Heart right ventricle (tissue), 16 donors: ENCODE data around the gene PTPN2. TPM values are rescaled to one million over a fixed set of nuclear protein-coding genes. Genes with fewer than 3 reads are reported as not detected.

Source experiments
- ATAC-seq, 8 donors: fragments of 200-7000 bp; cut with Tn5 transposase; one replicate each; pipeline ENCODE4 v1.9.1; 2020; ENCODE audit warnings: mild to moderate bottlenecking in 8 of 8, moderate library complexity in 8 of 8, moderate number of reproducible peaks in 1 of 8
- DNase-seq, 2 donors: peaks; one replicate each; pipeline ENCODE4 v3.0.0-alpha.2; 2020
- H3K27ac ChIP-seq, 10 donors: fragments of 200-600 bp; sonication (generic) in 2 of 10; one replicate each; pipeline versions ENCODE4 v1.5.0 to v1.8.0; 2020 to 2022; ENCODE audit warnings: mild to moderate bottlenecking in 3 of 10
- H3K27me3 ChIP-seq, 7 donors: fragments of 200-600 bp; one replicate each; pipeline ENCODE4 v1.8.0; 2021 to 2022; ENCODE audit warnings: mild to moderate bottlenecking in 2 of 7
- H3K36me3 ChIP-seq, 9 donors: fragments of 200-600 bp; sonication (generic) in 1 of 9; one replicate each; pipeline versions ENCODE4 v1.5.0 to v1.8.0; 2020 to 2022; ENCODE audit warnings: mild to moderate bottlenecking in 2 of 9
- H3K4me1 ChIP-seq, 9 donors: fragments of 200-600 bp; sonication (generic) in 1 of 9; one replicate each; pipeline versions ENCODE4 v1.5.0 to v1.8.0; 2020 to 2022; ENCODE audit warnings: mild to moderate bottlenecking in 4 of 9
- H3K4me3 ChIP-seq, 10 donors: fragments of 200-600 bp; sonication (generic) in 2 of 10; one replicate each; pipeline versions ENCODE4 v1.5.0 to v1.8.0; 2020 to 2022; ENCODE audit warnings: mild to moderate bottlenecking in 7 of 10, moderate library complexity in 2 of 10
- H3K9me3 ChIP-seq, 11 donors: fragments of 200-600 bp in 10 of 11; sonication (generic) in 2 of 11; one replicate each; pipeline versions ENCODE4 v1.5.0 to v1.8.0; 2013 to 2022; ENCODE audit warnings: mild to moderate bottlenecking in 2 of 11, control low read depth in 1 of 11, moderate library complexity in 1 of 11
- CTCF ChIP-seq, 9 donors: fragments of 200-600 bp; sonication (generic) in 2 of 9; IDR thresholded peaks; one replicate each; pipeline versions ENCODE4 v1.5.0 to v1.8.0; 2021 to 2022; ENCODE audit warnings: antibody characterized with exemption in 9 of 9, mild to moderate bottlenecking in 5 of 9, moderate library complexity in 1 of 9
- WGBS, 2 donors: extraction: QIAGEN DNeasy Blood & Tissue Kit; methylation state at CpG; one replicate each; pipeline ENCODE4 v1.1.7; 2013; ENCODE audit warnings: inconsistent platforms in 1 of 2; 5-methylcytosine and 5-hydroxymethylcytosine counted together
- intact Hi-C, 10 donors: fragments of 100-400 bp; cut with DNase I; formaldehyde crosslinking; loops; one replicate each; pipeline versions ENCODE4 v1.11.1 to v1.14.2; 2022
- polyA plus RNA-seq, 2 donors: library from polyadenylated mRNA; stranded (reverse); fragments of 200-250 nt; gene quantifications; one replicate each; pipeline ENCODE4 v1.2.3, GENCODE V29; 2013
- total RNA-seq, 10 donors: library from RNA; stranded (reverse); fragmentation: NEBNext Ultra II Directional in 3 of 10; extraction: Animal tissue kit (Norgen Biotek cat#: 25700) in 3 of 10; gene quantifications; one replicate each; pipeline versions ENCODE4 v1.2.1 to v1.2.4, GENCODE V29; 2021 to 2023
- donor health status: Arrhythmogenic right ventricular cardiomyopathy.
- donor health status: ischemic (EF 13 %, LVEDD 7.1; RV severe dilation, severe dysfunction).
- donor health status: healthy with polysubstance abuse.
- donor health status: DM: no; HTN: yes; CAD: no.
- donor health status: DM: no; HTN: no; CAD: no.
- donor health status: ischemic (EF 25% LVEDD 6.9; RV normal size, moderate dysfunction).
- donor health status: ischemic (EF 25% LVEDD 5.7; RV mildly dilated, moderate dysfunction).
- donor health status: healthy.
- donor health status: DM: yes; HTN: yes; CAD: no.
- donor health status: Ischemic cardiomyopathy.
- donor health status: ischemic (EF 35%, LVEDD 5.7; RV mildly dilated, moderate dysfunction).
- donor health status: nonischemic (EF 11% LVEDD 7.7; RV severe dilation, severe dysfunction).
- donor health status: DM: yes; HTN: yes; CAD: no.
- donor health status: PGD.
- donor health status: ischemic (EF 29% LVEDD 5.4; RV normal size, mild dysfunction).
- donor health status: nonischemic (EF 23%, LVEDD 6.1; RV moderate dilation, normal function).

The PTPN2 gene
- total and polyA plus RNA-seq, 12 donors, result 10.5 to 19.5 (median 13.5) TPM

- WGBS, 2 donors, result 91 to 97% methylated on average over 3 of the region's 3 CpGs
- Histone ChIP-seq H3K4me1 (peaks cover 0 to 79% (median 7%) of the 10 kb centered on the region in 9 donors), H3K27me3 (no peaks in the 10 kb centered on the region), H3K36me3 (peaks cover 0 to 17% (median 0%) of the 10 kb centered on the region in 9 donors), H3K9me3 (no peaks in the 10 kb centered on the region), H3K27ac (peak overlapping the region in 2 of 10 donors; percentile 34 to 88), H3K4me3 (no peak overlapping the region)
- no peak for TF ChIP-seq CTCF (IDR thresholded peaks at IDR 0.05)
- DNase-seq, result no peak
- intact Hi-C loops, result loop anchor here in 1 of 10 donors (5.0 kb wide), 1 partner anchor 42 kb away; the partner anchor contains the start of gene PTPN2
- no peak for ATAC-seq
Observed at GRCh38 chr18:12840382-12840781, 43.7 kb downstream of the PTPN2 start.

DNA sequence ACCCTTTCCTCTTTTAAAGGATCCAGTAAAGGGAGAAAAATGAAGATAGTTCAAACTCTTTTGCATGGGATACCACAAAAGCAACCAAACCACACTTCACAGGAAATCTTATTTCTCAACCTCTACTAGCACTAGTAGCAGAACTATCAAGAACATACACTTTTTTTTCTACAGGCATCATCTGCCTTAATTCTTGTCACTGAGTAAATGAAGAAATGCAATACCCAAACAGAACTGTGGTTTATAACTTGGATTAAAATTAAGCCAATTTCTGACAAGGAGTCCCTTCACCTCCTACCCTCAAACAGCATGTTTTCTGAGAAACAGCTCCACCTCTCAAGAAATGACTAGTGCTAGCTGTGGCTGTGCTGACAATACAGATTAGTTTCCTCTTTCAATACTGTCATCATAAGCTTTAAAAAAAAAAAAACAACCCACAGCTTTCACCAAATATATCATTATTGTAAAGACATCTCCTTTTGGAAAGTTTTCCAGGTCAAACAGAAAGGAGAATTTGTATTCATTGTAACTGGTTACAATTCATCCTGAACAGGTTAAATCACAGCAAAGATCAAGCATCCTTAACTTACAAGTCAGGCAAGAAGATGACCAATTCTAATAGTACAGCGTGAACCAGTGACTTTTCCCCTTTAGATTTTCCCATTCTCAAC is 44.4 kb downstream of the PTPN2 start:
- DNase-seq (no peak), ATAC-seq (peak in 7 of 8 donors; percentile 39 to 71 (median 54))
- Histone ChIP-seq H3K27ac (peak overlapping the region in 6 of 10 donors; percentile 15 to 88 (median 34)), H3K4me3 (peak overlapping the region in 1 of 10 donors; percentile 23), H3K4me1 (peaks cover 0 to 72% (median 7%) of the 10 kb centered on the region in 9 donors), H3K36me3 (peaks cover 0 to 24% (median 0%) of the 10 kb centered on the region in 9 donors), H3K27me3 (no peaks in the 10 kb centered on the region), H3K9me3 (no peaks in the 10 kb centered on the region)
- 88 to 91% methylated on average over 1 of the region's 1 CpG for WGBS, 2 donors
- intact Hi-C loops, result loop anchor here in 1 of 10 donors (5.0 kb wide), 1 partner anchor 43 kb away; the partner anchor contains the start of gene PTPN2
- no peak for TF ChIP-seq CTCF (IDR thresholded peaks at IDR 0.05)

DNA sequence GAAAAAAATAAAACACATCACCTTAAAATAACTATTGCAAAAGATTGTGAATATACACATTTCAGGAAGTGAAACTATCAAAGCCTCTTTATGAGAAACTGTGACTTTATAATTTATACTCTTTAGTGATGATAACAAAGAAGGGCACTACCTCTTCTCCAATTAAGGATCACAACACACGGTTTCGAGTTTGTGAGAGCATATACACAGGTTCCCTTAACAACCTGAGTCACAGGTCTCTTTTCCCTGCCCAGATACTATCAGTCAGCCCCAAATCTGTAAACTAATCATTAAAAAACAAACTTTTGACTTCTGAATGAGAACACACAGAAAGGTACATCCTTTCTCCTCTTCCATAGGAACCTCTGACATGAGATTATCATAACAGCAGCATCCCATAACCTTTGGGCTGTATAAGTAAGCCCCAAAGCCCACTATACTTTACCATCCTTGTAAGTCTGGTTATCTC is 44.9 kb downstream of the PTPN2 start:
- H3K36me3 ChIP-seq, result peaks cover 0 to 30% (median 0%) of the 10 kb centered on the region in 9 donors
- 84 to 92% methylated on average over 2 of the region's 2 CpGs for WGBS, 2 donors
- no peaks in the 10 kb centered on the region for H3K9me3 ChIP-seq
- no peak for TF ChIP-seq CTCF (IDR thresholded peaks at IDR 0.05)
- intact Hi-C loops, result no loop called here
- H3K4me3 ChIP-seq, result peak overlapping the region in 1 of 10 donors; percentile 23
- H3K4me1 ChIP-seq, result peaks cover 0 to 66% (median 7%) of the 10 kb centered on the region in 9 donors
- ATAC-seq (peak in 3 of 8 donors; percentile 20 to 26 (median 23)), DNase-seq (no peak)
- H3K27ac ChIP-seq, result peak overlapping the region in 6 of 10 donors; percentile 15 to 88 (median 28)
- no peaks in the 10 kb centered on the region for H3K27me3 ChIP-seq

DNA sequence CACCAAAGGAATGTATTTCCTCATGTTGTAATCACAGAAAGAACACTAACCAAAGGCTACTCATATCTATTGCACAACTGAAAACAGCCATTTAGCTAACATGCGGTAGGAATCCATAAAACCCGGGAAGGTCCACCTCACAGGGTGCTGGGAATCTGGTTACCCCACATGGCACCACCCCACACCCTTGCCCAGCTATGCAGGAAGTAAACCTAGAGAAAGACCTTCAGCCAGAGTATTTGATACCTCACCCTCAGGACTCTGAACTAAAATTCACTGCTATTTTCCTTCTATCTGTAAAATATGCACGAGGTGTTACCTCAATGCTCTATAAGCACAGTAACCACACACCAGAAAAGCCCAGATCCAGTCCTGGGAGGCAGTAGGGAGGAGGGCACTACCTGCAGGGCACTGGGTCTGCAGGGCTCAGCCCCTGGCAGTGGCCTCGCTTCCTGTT is 45.8 kb downstream of the PTPN2 start:
- H3K27me3 ChIP-seq, result no peaks in the 10 kb centered on the region
- H3K9me3 ChIP-seq, result no peaks in the 10 kb centered on the region
- peak overlapping the region in 6 of 10 donors; percentile 12 to 88 (median 32) for H3K27ac ChIP-seq
- DNase-seq (no peak), ATAC-seq (peak in 6 of 8 donors; percentile 27 to 94 (median 60))
- WGBS, 2 donors, result 60 to 69% methylated on average over 4 of the region's 4 CpGs
- peaks cover 0 to 39% (median 5%) of the 10 kb centered on the region in 9 donors for H3K36me3 ChIP-seq
- peak overlapping the region in 1 of 10 donors; percentile 15 for H3K4me3 ChIP-seq
- TF ChIP-seq CTCF (IDR thresholded peaks at IDR 0.05), result no peak
- peaks cover 0 to 57% (median 7%) of the 10 kb centered on the region in 9 donors for H3K4me1 ChIP-seq
- intact Hi-C loops, result no loop called here
